Progenitor cell of endocrine pancreas (in vitro differentiated cells): ENCODE data around the gene ERICH2. TPM values are rescaled to one million over a fixed set of nuclear protein-coding genes. Genes with fewer than 3 reads are reported as not detected.

Experiments used
- DNase-seq: peaks from one replicate; pipeline ENCODE4 v3.0.0; 2021; ENCODE audit warnings: low spot score; ENCODE audit not compliant: unreplicated experiment
- H3K27ac Mint-ChIP-seq: 2 replicates; pipeline ENCODE4 v1.8.0; 2021; ENCODE audit warnings: mild to moderate bottlenecking, moderate library complexity, mixed read lengths
- H3K27me3 Mint-ChIP-seq: 2 replicates; pipeline ENCODE4 v1.8.0; 2021; ENCODE audit warnings: mixed read lengths
- H3K36me3 Mint-ChIP-seq: 2 replicates; pipeline ENCODE4 v1.8.0; 2022; ENCODE audit warnings: mixed read lengths; ENCODE audit not compliant: insufficient read depth
- H3K4me1 Mint-ChIP-seq: 2 replicates; pipeline ENCODE4 v1.8.0; 2021; ENCODE audit warnings: low read depth, mixed read lengths
- H3K4me3 Mint-ChIP-seq: 2 replicates; pipeline ENCODE4 v1.8.0; 2021; ENCODE audit warnings: low read depth, mild to moderate bottlenecking, moderate library complexity, mixed read lengths
- H3K9me3 Mint-ChIP-seq: 2 replicates; pipeline ENCODE4 v1.8.0; 2021; ENCODE audit warnings: low read depth, mixed read lengths
- CTCF ChIP-seq: fragments of 200-600 bp; sonication (generic); IDR thresholded peaks from one replicate; pipeline ENCODE4 v1.5.0; 2021; ENCODE audit warnings: antibody characterized with exemption, mild to moderate bottlenecking; ENCODE audit not compliant: unreplicated experiment
- total RNA-seq: library from RNA; stranded (reverse); gene quantifications from 2 replicates; pipeline ENCODE4 v1.2.1, GENCODE V29; 2021

The ERICH2 gene
- total RNA-seq, 1 donor from 2014 or later: 1.1 TPM

GRCh38 chr2:170818036-170818751 is 48.0 kb downstream of the ERICH2 start:
- Mint-ChIP-seq H3K9me3 (no peaks in the 10 kb centered on the region), H3K27ac (peak overlapping the region; percentile 67), H3K4me1 (peaks cover 29% of the 10 kb centered on the region), H3K36me3 (no peaks in the 10 kb centered on the region), H3K27me3 (peaks cover 95% of the 10 kb centered on the region), H3K4me3 (peak overlapping the region; percentile 66)
- no peak for DNase-seq
- TF ChIP-seq CTCF: no peak

GRCh38 chr2:170818752-170819470 is 48.7 kb downstream of the ERICH2 start:
- no peak for DNase-seq
- H3K4me3 Mint-ChIP-seq: peak overlapping the region; percentile 66
- no peak for TF ChIP-seq CTCF
- no peaks in the 10 kb centered on the region for H3K36me3 Mint-ChIP-seq
- H3K27ac Mint-ChIP-seq: no peak overlapping the region
- H3K27me3 Mint-ChIP-seq: peaks cover 92% of the 10 kb centered on the region
- H3K4me1 Mint-ChIP-seq: peaks cover 26% of the 10 kb centered on the region
- no peaks in the 10 kb centered on the region for H3K9me3 Mint-ChIP-seq

GRCh38 chr2:170819680-170820664 is 49.8 kb downstream of the ERICH2 start:
- no peak for TF ChIP-seq CTCF
- no peak overlapping the region for H3K4me3 Mint-ChIP-seq
- no peaks in the 10 kb centered on the region for H3K9me3 Mint-ChIP-seq
- no peaks in the 10 kb centered on the region for H3K36me3 Mint-ChIP-seq
- peaks cover 92% of the 10 kb centered on the region for H3K27me3 Mint-ChIP-seq
- no peak for DNase-seq
- no peak overlapping the region for H3K27ac Mint-ChIP-seq
- H3K4me1 Mint-ChIP-seq: peaks cover 24% of the 10 kb centered on the region

- DNase-seq: no peak
- no peak for TF ChIP-seq CTCF
- peaks cover 21% of the 10 kb centered on the region for H3K4me1 Mint-ChIP-seq
- H3K27ac Mint-ChIP-seq: no peak overlapping the region
- no peaks in the 10 kb centered on the region for H3K9me3 Mint-ChIP-seq
- no peaks in the 10 kb centered on the region for H3K36me3 Mint-ChIP-seq
- no peak overlapping the region for H3K4me3 Mint-ChIP-seq
- H3K27me3 Mint-ChIP-seq: peaks cover 92% of the 10 kb centered on the region
Observed at GRCh38 chr2:170820757-170821530, 50.8 kb downstream of the ERICH2 start.
